Measurements from ENCODE around the gene C1orf115. TPM values are rescaled to one million over a fixed set of nuclear protein-coding genes. Genes with fewer than 3 reads are reported as not detected.

C1orf115 gene
- total RNA-seq, 1 donor = 0.09 TPM

GRCh38 chr1:220747437-220748088, 57.4 kb downstream of the C1orf115 start:
- peak overlapping the region; percentile 73 for H3K4me3 ChIP-seq (ENCODE audit: low read depth, low read length)
- no peak for DNase-seq (ENCODE audit: low read depth)
- TF ChIP-seq CTCF (IDR thresholded peaks at IDR 0.05; ENCODE audit: insufficient read depth, low read length) = no peak

- H3K4me3 ChIP-seq (ENCODE audit: low read depth, low read length) = peak within 1 kb of the TSS; percentile 73
- peak; percentile 50 for DNase-seq (ENCODE audit: low read depth)
- TF ChIP-seq CTCF (IDR thresholded peaks at IDR 0.05; ENCODE audit: insufficient read depth, low read length) = no peak
These were observed 58.1 kb downstream of the C1orf115 start, which contains the start of gene MTARC2 for GRCh38 chr1:220748089-220748934. Gene MTARC2, plus strand, starts transcription at chr1:220748322. Its CDS starts 210 bp downstream, at chr1:220748532.

Other genes starting within 250 kb of the C1orf115 start
- gene MARK1, start 162.2 kb upstream of the C1orf115 start, total RNA-seq (ENCODE audit: low replicate concordance) = 0.45 and 1.3 TPM in 2 replicates
- 2.0 and 12.0 TPM in 2 replicates for gene MTARC2, start 58.0 kb downstream of the C1orf115 start, total RNA-seq (ENCODE audit: low replicate concordance)
- gene MTARC1, start 96.5 kb downstream of the C1orf115 start, total RNA-seq (ENCODE audit: low replicate concordance) = 0.72 and 4.3 TPM in 2 replicates
- gene HLX, start 189.1 kb downstream of the C1orf115 start, total RNA-seq (ENCODE audit: low replicate concordance) = 4.1 and 25.4 TPM in 2 replicates